Activated CD4-positive, alpha-beta T cell treated with anti-CD3 and anti-CD28 coated beads, Interleukin-2, amount 50 U/mL, for 48 hours (primary cell): Measurements from ENCODE around the gene FAM171A1.
"Not testable (repeated sequence)": the region's sequence is repeated elsewhere in the genome, so short reads cannot be mapped to it uniquely, and the experiment has no call there.

Source experiments
- DNase-seq, 2 experiments: peaks; one replicate each; pipeline ENCODE4 v3.0.0-alpha.2; 2020

The FAM171A1 gene

GRCh38 chr10:15316145-15316544 is 54.9 kb downstream of the FAM171A1 start:
- DNase-seq: no peak

GRCh38 chr10:15315286-15315685 is 55.8 kb downstream of the FAM171A1 start:
- DNase-seq: no peak

GRCh38 chr10:15314482-15315045 is 56.5 kb downstream of the FAM171A1 start:
- no peak for DNase-seq

DNA sequence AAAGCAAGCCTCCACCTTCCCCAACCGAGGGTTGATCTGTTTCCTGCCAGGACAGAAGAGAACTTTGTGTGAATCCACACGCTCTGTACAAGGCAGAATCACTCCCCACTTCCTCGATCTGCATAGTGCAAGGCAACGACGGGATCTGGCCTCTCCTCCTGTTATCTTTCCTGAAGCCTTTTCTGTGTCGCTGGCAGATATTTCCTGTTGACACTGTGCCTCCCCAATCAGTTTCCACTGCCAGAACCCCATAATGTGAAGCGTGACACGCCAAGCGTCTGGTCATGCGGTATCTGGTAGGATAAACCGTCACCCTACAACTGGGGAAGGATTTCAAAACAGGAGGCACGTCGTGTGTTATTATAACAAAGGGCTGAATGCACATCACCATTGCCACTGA is 57.2 kb downstream of the FAM171A1 start:
- no peak for DNase-seq

- DNase-seq: no peak
Measured at GRCh38 chr10:15313047-15313446, 58.0 kb downstream of the FAM171A1 start.

DNA sequence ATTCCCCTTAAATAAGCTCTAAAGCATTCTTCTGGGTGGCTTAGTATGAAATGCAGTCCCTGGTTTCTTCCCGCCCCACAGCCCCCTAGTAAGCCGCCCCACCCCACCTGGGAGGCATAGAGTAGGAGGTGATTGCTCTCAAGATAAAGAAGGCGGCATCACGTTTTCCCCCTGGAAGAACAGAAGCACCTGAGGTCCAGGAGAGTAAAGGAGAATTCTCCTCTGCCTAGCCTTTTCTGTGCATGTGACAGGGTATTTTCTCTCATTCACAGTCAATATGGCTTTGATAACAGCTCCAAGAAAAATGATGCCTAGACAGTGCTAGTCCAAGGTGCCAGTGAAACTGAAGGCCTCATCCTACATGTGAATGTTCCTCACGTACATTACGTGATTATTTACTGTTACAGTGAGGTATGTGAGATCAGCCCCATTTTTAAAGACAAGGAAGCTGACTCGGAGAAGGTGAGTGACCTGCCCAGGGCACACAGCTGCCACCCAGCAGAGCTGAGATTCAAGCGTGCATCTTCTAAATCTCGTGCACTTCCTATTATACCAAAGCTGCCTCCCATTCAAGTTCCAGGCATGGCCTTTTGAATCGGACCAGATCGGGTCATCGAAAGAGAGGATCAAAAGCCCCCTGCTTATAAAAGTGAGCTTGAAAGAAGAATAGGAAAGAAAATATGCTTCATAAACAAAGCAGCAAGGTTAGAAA is 59.4 kb downstream of the FAM171A1 start:
- DNase-seq: no peak

GRCh38 chr10:15310776-15311568 is 60.1 kb downstream of the FAM171A1 start:
- DNase-seq: no peak

DNA sequence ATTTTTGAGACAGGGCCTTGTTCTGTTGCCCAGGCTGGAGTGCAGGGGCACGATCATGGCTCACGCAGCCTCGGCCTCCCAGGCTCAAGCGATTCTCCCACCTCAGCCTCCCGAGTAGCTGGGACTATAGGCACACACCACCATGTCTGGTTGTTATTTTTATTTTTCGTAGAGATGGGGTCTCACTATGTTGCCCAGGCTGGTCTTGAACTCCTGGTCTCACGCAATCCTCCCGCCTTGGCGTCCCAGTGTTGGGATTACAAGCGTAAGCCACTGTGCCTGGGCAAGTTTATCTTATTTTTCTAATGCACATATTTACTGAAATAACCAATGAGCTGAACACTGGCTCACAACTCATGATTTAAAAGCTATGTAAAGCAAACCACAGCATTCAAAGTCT is 61.9 kb downstream of the FAM171A1 start:
- DNase-seq: no peak

- no peak for DNase-seq
Measured at GRCh38 chr10:15306735-15307280, 64.3 kb downstream of the FAM171A1 start.

DNA sequence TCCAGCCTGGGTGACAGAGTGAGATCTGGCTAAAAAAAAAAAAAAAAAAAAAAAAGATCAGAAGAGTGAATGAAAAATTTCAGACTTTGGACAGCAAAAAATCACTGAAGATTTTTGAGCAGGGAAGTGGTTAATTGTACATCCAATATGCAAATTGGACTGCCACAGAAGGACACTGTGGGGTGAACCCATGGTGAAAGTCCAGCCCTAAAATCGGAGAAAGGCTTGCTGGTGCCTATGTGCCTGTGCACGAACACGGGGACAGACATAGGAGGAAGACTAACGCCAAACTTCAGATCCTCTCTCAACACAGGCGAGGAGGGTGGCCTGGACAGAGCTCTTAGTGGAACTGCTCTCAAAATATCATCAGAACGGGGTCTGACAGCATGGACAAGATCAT is 65.5 kb downstream of the FAM171A1 start:
- DNase-seq: no peak

- no peak for DNase-seq
Measured at GRCh38 chr10:15305161-15305560, 65.9 kb downstream of the FAM171A1 start.

DNA sequence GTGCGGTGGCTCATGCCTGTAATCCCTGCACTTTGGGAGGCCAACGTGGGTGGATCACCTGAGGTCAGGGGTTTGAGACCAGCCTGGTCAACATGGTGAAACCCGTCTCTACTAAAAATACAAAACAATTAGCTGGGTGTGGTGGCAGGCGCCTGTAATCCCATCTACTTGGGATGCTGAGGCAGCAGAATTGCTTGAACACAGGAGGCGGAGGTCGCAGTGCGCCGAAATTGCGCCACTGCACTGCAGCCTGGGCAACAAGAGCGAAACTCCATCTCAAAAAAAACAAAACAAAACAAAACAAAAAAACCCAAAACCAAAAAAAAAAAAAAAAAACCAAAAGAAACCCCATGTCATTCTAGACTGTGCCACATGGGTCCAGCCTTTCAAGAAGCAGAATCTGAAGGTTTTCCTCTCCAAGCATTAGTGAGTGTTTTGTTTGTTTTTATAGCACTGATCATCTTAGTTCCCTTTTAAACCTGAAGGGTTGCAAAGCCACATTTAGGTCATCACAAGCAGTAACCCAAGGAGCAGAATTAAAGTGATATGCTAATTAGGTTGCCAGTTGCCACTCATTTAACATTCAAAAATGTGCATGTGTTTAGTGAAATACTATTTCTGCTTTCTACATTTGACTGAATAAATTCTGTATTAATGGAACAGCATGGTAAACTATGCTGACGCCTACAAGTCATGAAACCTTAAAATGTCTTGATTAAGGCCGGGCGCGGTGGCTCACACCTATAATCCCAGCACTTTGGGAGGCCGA is 68.7 kb downstream of the FAM171A1 start:
- DNase-seq: not testable (repeated sequence)

DNA sequence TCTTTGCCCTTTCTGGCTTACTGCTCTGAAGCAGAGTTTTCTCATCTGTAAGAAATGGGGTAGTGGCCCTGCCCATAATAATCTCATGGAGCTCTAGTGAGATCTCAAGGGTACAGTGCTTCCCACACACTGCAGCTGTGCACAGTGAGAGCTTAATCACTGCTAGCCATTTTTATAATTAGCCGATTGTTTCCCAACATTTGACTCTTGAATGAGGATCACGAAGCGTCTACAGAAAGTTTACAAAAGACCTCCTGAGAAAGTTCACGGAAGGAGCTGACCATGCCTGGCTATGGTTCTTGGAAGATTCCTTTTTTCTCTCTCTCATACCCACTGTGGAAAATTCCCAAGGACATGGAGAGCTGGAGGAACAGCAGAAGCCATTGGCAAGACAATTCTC is 70.4 kb downstream of the FAM171A1 start:
- no peak for DNase-seq

- no peak for DNase-seq
Measured at GRCh38 chr10:15300145-15300544, 70.9 kb downstream of the FAM171A1 start.

DNA sequence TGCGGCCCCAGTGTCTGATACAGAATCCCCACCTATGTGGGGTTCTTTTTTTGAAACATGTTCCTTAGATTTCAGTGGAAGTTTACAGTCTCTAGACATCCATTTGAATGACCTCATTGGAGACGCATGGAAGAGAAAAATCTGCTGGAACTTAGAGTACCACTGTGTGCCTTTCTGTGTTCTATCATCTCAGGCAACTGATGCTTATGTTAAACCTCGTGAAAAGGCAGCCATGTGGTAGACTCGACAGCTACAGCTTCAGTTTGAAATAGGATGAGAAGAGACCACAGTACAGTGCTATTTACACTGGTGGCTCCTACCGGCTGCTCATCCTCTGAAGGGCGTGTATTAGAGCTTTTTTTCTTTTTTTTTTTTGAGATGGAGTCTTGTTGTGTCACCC is 74.4 kb downstream of the FAM171A1 start:
- no peak for DNase-seq

DNA sequence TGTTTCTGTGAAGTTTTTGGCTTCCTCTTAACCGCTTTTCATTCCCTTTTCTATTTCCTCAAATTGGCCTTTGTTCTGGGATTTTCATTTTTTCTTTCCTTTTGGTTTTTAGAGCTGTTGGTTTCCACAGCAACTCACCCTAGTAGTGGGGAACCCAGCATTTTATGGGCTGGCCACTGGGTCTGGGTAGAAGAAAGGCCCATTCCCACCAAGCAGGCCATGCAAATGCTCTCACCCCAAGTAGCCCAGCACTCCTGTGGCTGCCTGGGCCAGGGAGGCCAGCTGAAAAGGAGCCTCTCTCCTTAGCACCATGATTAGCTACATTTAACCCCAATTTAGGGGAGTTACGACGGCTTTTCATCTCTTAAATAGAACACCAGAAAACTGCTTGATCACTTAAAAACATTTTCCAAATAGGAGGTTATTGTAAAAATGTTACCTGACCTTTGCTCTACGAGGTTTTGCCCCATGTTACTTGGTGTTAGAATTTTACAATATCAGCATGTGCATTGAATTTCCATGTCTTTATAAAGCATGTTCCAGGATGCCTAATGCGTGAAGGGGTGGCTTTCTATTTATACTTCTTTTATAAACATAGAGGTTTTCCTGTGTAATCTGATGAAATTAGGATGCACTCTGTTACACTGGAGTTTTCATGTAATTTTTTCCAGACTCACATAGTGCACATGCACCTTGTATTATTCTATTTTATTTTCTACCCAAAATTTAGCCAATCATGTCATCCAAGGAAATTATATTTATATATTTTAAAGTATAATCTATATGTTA is 75.4 kb downstream of the FAM171A1 start:
- DNase-seq: no peak

GRCh38 chr10:15293862-15294842 is 76.9 kb downstream of the FAM171A1 start:
- DNase-seq: no peak

DNA sequence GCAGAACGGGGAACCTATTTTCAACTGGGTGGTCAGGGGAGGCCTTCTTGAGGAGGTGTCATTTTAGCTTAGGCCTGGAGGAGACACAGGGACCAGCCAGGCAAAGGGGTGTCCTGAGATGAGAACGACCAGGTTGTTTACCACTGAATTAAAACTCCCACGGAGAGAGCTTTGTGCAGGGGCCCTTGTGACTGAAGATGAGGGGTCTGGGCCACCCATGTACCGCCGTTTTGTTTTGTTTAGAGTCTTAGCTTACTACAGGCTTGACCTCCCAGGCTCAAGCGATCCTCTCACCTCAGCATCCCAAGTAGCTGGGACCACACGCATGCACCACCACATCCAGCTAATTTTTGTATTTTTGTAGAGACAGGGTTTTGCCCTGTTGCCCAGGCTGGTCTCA is 80.4 kb downstream of the FAM171A1 start:
- no peak for DNase-seq

DNA sequence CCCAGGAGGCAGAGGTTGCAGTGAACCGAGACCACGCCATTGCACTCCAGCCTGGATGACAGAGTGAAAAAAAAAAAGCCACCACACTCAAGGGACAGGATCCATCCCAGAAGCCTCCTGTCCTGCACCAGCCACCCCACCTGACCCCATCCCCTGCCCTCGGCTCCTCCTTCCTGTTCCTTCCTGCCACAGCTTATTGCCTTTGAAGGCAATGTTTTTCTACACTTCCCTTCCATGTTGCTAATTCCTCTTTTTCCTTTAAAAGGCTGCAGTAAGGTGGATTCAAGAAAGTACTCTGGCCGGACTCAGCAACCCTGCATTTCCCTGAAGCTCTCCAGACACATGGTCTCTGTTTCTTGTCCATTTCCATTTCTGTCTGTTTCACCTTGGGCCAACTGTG is 80.9 kb downstream of the FAM171A1 start:
- DNase-seq: no peak

GRCh38 chr10:15280974-15281373 is 90.1 kb downstream of the FAM171A1 start:
- no peak for DNase-seq

DNA sequence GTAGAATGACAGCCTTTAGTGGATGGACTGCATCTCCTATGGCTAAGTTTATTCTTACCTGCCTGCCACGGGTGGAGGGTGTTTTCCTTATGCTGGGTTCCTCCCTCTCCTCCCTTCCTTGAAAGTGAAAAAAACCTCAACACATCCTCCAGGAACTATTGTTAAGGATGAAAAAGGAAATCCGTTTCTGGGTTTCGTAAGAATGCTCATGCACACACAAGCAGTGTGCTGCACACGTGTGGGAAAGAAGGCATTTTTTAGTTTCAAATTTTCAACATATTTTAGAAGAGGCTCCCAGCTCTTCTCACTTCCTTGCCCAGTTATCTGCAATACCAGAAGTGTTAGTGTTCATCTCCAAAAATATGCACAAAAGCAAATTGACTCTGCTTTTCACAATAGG is 90.6 kb downstream of the FAM171A1 start:
- DNase-seq: no peak
